H1 (cell line): ENCODE measurements around the gene NR1H3. TPM values are rescaled to one million over a fixed set of nuclear protein-coding genes. Genes with fewer than 3 reads are reported as not detected.

ENCODE experiments used
- CTCF ChIA-PET: fragments of 300-600 bp; sonication (Branson Sonifier 250); formaldehyde crosslinking; loops from one replicate; lab custom pipeline; 2021; ENCODE audit not compliant: partially characterized antibody; lab: Charles Lee
- POLR2A ChIA-PET: fragments of 300-600 bp; sonication (Branson Sonifier 250); formaldehyde crosslinking; loops from one replicate; lab custom pipeline; 2021; ENCODE audit warnings: inconsistent platforms; ENCODE audit not compliant: partially characterized antibody; lab: Charles Lee
- DNase-seq, 2 experiments: peaks; one replicate each; pipeline versions ENCODE4 v3.0.0 to v3.0.0-alpha.2; 2010 to 2022; ENCODE audit warnings: low spot score in 2 of 2, low read depth in 1 of 2, mixed read lengths in 1 of 2
- FAIRE-seq: peaks from 2 replicates; lab custom pipeline; 2011; peaks lifted over from hg19 to GRCh38; lab: Jason Lieb, UNC
- H2AFZ ChIP-seq: 2 replicates; pipeline ENCODE4 v1.8.1; 2012; ENCODE audit warnings: low read length, inconsistent platforms
- H2AK5ac ChIP-seq: 2 replicates; pipeline ENCODE4 v1.6.1; 2013; ENCODE audit warnings: low read depth, low read length
- H2BK120ac ChIP-seq: replicated peaks from 2 replicates; pipeline ENCODE3; 2013; ENCODE audit warnings: low read depth, low read length, inconsistent platforms
- H2BK12ac ChIP-seq: 2 replicates; pipeline ENCODE4 v1.6.1; 2013; ENCODE audit warnings: low read depth, low read length
- H2BK15ac ChIP-seq: 2 replicates; pipeline ENCODE4 v1.6.1; 2013; ENCODE audit warnings: low read length
- H2BK20ac ChIP-seq: 2 replicates; pipeline ENCODE4 v1.6.1; 2013; ENCODE audit warnings: low read length
- H2BK5ac ChIP-seq: 2 replicates; pipeline ENCODE4 v1.6.1; 2013; ENCODE audit warnings: low read depth, low read length
- H3K14ac ChIP-seq: 2 replicates; pipeline ENCODE4 v1.6.1; 2013; ENCODE audit warnings: inconsistent platforms; ENCODE audit not compliant: insufficient read length
- H3K18ac ChIP-seq: 2 replicates; pipeline ENCODE4 v1.6.1; 2013; ENCODE audit warnings: low read length; ENCODE audit errors: extremely low read depth
- H3K23ac ChIP-seq: 2 replicates; pipeline ENCODE4 v1.6.1; 2013; ENCODE audit warnings: inconsistent platforms; ENCODE audit not compliant: insufficient read length
- H3K23me2 ChIP-seq: 2 replicates; pipeline ENCODE4 v1.6.1; 2013; ENCODE audit warnings: low read depth, low read length
- H3K27ac ChIP-seq: 2 replicates; pipeline ENCODE4 v1.6.1; 2011; ENCODE audit warnings: low read depth, low read length, inconsistent platforms
- H3K27me3 ChIP-seq, 4 experiments: replicated peaks in 1 of 4; 1 replicate in 1 of 4; 2 replicates in 3 of 4; pipeline versions ENCODE4 v1.6.1 to v1.8.1; 2011 to 2013; ENCODE audit warnings: low read length in 3 of 4, mild to moderate bottlenecking in 3 of 4, inconsistent platforms in 2 of 4, mixed read lengths in 2 of 4, moderate library complexity in 1 of 4; ENCODE audit not compliant: control insufficient read depth in 3 of 4, insufficient read depth in 3 of 4; ENCODE audit errors: extremely low read depth in 1 of 4
- H3K36me3 ChIP-seq, 4 experiments: 2 replicates each; pipeline versions ENCODE4 v1.6.1 to v1.8.1; 2011 to 2013; ENCODE audit warnings: mild to moderate bottlenecking in 4 of 4, low read length in 3 of 4, moderate library complexity in 2 of 4, control low read depth in 1 of 4, inconsistent platforms in 1 of 4; ENCODE audit not compliant: insufficient read depth in 4 of 4, control insufficient read depth in 2 of 4
- H3K4ac ChIP-seq: replicated peaks from 2 replicates; pipeline ENCODE3; 2013; ENCODE audit warnings: low read length, low read depth, mixed read lengths, inconsistent platforms; ENCODE audit not compliant: insufficient read length
- H3K4me1 ChIP-seq, 4 experiments: replicated peaks in 1 of 4; 1 replicate in 1 of 4; 2 replicates in 3 of 4; pipeline versions ENCODE4 v1.6.1 to v1.8.1; 2011 to 2013; ENCODE audit warnings: low read length in 3 of 4, inconsistent platforms in 2 of 4, mixed read lengths in 1 of 4; ENCODE audit not compliant: insufficient read depth in 4 of 4, control insufficient read depth in 3 of 4
- H3K4me2 ChIP-seq, 2 experiments: 2 replicates each; pipeline versions ENCODE4 v1.6.1 to v1.8.1; 2011 to 2013; ENCODE audit warnings: low read depth in 2 of 2, low read length in 2 of 2, control low read depth in 1 of 2, inconsistent platforms in 1 of 2, mild to moderate bottlenecking in 1 of 2; ENCODE audit not compliant: insufficient read depth in 1 of 2
- H3K4me3 ChIP-seq, 4 experiments: fragments of 200-600, 300-600 bp in 1 of 4; sonication (generic), shearing (Covaris generic), sonication (Bioruptor Twin) in 1 of 4; 2 replicates each; pipeline versions ENCODE4 v1.5.1 to v1.8.1; 2011 to 2016; ENCODE audit warnings: low read length in 4 of 4, low read depth in 3 of 4, control low read depth in 2 of 4, inconsistent platforms in 2 of 4, mild to moderate bottlenecking in 2 of 4, mixed read lengths in 1 of 4, moderate library complexity in 1 of 4; ENCODE audit not compliant: insufficient read depth in 2 of 4; ENCODE audit errors: extremely low read depth in 1 of 4
- H3K56ac ChIP-seq: replicated peaks from 2 replicates; pipeline ENCODE3; 2013; ENCODE audit warnings: low read depth, mild to moderate bottlenecking, mixed read lengths, low read length, inconsistent platforms; ENCODE audit not compliant: insufficient read length
- H3K79me1 ChIP-seq: 2 replicates; pipeline ENCODE4 v1.6.1; 2013; ENCODE audit warnings: low read depth, low read length, control low read depth
- H3K79me2 ChIP-seq, 2 experiments: 2 replicates each; pipeline versions ENCODE4 v1.6.1 to v1.8.1; 2012 to 2013; ENCODE audit warnings: low read length in 2 of 2, mild to moderate bottlenecking in 2 of 2, inconsistent platforms in 1 of 2; ENCODE audit not compliant: insufficient read depth in 2 of 2, control insufficient read depth in 1 of 2
- H3K9ac ChIP-seq, 4 experiments: replicated peaks in 1 of 4; 1 replicate in 1 of 4; 2 replicates in 3 of 4; pipeline versions ENCODE4 v1.6.1 to v1.8.1; 2011 to 2013; ENCODE audit warnings: low read depth in 3 of 4, low read length in 3 of 4, control low read depth in 2 of 4, mild to moderate bottlenecking in 2 of 4, moderate library complexity in 2 of 4, inconsistent platforms in 1 of 4; ENCODE audit errors: extremely low read depth in 1 of 4
- H3K9me3 ChIP-seq, 2 experiments: 2 replicates each; pipeline versions ENCODE4 v1.6.1 to v1.8.1; 2012 to 2013; ENCODE audit warnings: mild to moderate bottlenecking in 2 of 2, moderate library complexity in 2 of 2, control low read depth in 1 of 2, inconsistent platforms in 1 of 2, low read depth in 1 of 2, low read length in 1 of 2, mixed read lengths in 1 of 2; ENCODE audit not compliant: insufficient read depth in 2 of 2
- H4K20me1 ChIP-seq, 2 experiments: replicated peaks in 1 of 2; 2 replicates each; pipeline versions ENCODE3 to v1.8.1; 2011 to 2013; ENCODE audit warnings: inconsistent platforms in 2 of 2, low read length in 2 of 2, mild to moderate bottlenecking in 1 of 2; ENCODE audit not compliant: insufficient read depth in 2 of 2, control insufficient read depth in 1 of 2
- H4K5ac ChIP-seq: 2 replicates; pipeline ENCODE4 v1.6.1; 2013; ENCODE audit warnings: low read length, low read depth, mixed read lengths, inconsistent platforms; ENCODE audit not compliant: insufficient read length
- H4K8ac ChIP-seq: 2 replicates; pipeline ENCODE4 v1.8.0; 2013; ENCODE audit warnings: mild to moderate bottlenecking, moderate library complexity, low read length, inconsistent platforms; ENCODE audit not compliant: insufficient read depth; ENCODE audit errors: extremely low read depth
- H4K91ac ChIP-seq: replicated peaks from 2 replicates; pipeline ENCODE3; 2013; ENCODE audit warnings: low read length, mixed read lengths, inconsistent platforms; ENCODE audit not compliant: insufficient read length
- ASH2L ChIP-seq: fragments of 200-600, 300-600 bp; sonication (generic); IDR thresholded peaks from one replicate; pipeline ENCODE4 v1.7.1; 2017; ENCODE audit warnings: low read length
- HDAC2 ChIP-seq, 2 experiments: fragments of 300-600 bp in 1 of 2; sonication (generic) in 1 of 2; IDR thresholded peaks; 2 replicates each; pipeline ENCODE4 v1.6.1; 2011 to 2012; ENCODE audit warnings: low read depth in 2 of 2, low read length in 2 of 2, mild to moderate bottlenecking in 2 of 2, moderate library complexity in 2 of 2, borderline replicate concordance in 1 of 2, inconsistent platforms in 1 of 2
- PHF8 ChIP-seq: fragments of 200-600 bp; sonication (generic); conservative IDR thresholded peaks from 2 replicates; pipeline ENCODE4 v1.7.1; 2012; ENCODE audit warnings: low read depth, mild to moderate bottlenecking, inconsistent platforms, low read length, moderate library complexity
- WGBS, 2 experiments: shearing (Covaris generic) in 1 of 2; methylation state at CpG; one replicate each; pipeline versions ENCODE4 v1.1.6 to v1.1.7; 2013 to 2015; ENCODE audit warnings: low lambda C conversion rate in 2 of 2, mixed read lengths in 2 of 2, inconsistent platforms in 1 of 2, low coverage in 1 of 2, missing lambda C conversion rate in 1 of 2; ENCODE audit not compliant: insufficient replicate concordance in 2 of 2, insufficient coverage in 1 of 2, insufficient read length in 1 of 2; ENCODE audit errors: extremely low coverage in 1 of 2, missing lambda C conversion rate in 1 of 2; 5-methylcytosine and 5-hydroxymethylcytosine counted together
- polyA plus RNA-seq, 7 experiments: library from polyadenylated mRNA; depleted of rRNA in 3 of 7; stranded (reverse) in 5 of 7; unstranded in 2 of 7; fragments of >200 nt in 5 of 7; fragments of 200-250 nt in 2 of 7; gene quantifications; 1 replicate in 5 of 7; 2 replicates in 1 of 7; 4 replicates in 1 of 7; pipeline versions ENCODE4 v1.2.1 to v1.2.3, GENCODE V29; 2011 to 2013; ENCODE audit warnings: missing spikeins in 2 of 7, mixed read lengths in 2 of 7
- total RNA-seq: library from RNA; stranded (reverse); fragmentation: NEBNext Ultra II Directional; extraction: Animal tissue kit (Norgen Biotek cat#: 25700); gene quantifications from 2 replicates; pipeline ENCODE4 v1.2.1, GENCODE V29; 2021

The NR1H3 gene
- total and polyA plus RNA-seq, 2 of the 8 experiments (the other 6 are each of a cell fraction or from before 2014, with no cell fraction given), result 19.9 to 42.1 TPM

DNA sequence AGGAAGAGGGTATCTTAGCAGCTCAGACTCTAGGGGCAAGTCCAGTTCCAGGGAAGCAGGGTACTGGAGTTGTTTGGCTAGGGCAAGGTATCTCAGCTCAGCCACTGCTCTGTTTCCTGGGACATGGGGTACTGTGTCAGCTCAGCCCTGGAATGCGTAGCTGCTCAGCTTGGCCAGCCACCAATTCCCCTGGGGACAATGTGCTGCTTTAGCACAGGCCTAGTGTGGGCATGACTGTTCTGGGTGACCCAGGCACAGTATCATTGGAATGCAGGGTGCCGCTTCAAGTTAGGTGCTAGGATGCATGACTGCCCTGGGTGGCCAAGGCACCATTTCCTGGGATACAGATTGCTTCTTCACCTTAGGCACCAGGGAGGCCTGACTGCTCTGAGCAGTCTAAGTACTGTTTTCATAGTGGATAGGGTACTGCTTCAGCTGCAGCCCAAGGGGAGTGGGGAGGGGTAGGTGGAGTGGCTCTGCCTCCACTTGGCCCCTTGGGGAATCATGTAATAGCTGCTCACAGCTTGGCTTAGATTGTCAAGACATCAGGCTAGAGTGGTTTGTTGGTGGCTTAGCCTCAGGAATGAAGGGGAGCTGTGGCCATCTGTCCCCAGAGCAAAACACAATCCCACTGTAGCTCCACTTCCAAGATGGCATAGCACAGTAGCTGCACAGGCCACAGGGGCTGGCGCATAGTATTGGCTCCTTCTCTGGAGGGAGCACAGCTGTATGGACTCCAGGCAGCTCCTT is 48.1 kb downstream of the NR1H3 start:
- Histone ChIP-seq H3K4me2 (no peak overlapping the region), H3K14ac (no peak overlapping the region), H3K4me3 (no peak overlapping the region), H2BK15ac (no peak overlapping the region), H3K79me2 (no peaks in the 10 kb centered on the region), H2AK5ac (no peak overlapping the region), H3K56ac (no peak overlapping the region), H3K9ac (no peak overlapping the region), H3K36me3 (peaks cover 2 to 26% (median 9%) of the 10 kb centered on the region in 4 experiments), H2AFZ (no peak overlapping the region), H3K18ac (no peak overlapping the region), H3K23ac (no peak overlapping the region), H2BK12ac (no peak overlapping the region), H2BK120ac (no peak overlapping the region), H3K4ac (no peak overlapping the region), H4K5ac (no peak overlapping the region), H3K4me1 (no peaks in the 10 kb centered on the region)
- POLR2A ChIA-PET, result interaction anchor here (1.1 to 1.2 kb wide), 2 partner anchors 10 to 78 kb away, joined by 3 to 4 read pairs; no protein-coding TSS in a partner anchor
- FAIRE-seq, result no peak
- TF ChIP-seq PHF8 (no peak), HDAC2 (IDR thresholded peaks at IDR 0.05; ENCODE audit: borderline replicate concordance in 1 of 2, low read depth in 2 of 2, low read length in 2 of 2) (no peak), ASH2L (no peak)
- TF ChIP-seq, all 59 proteins: peak for 0
- no peaks in the 10 kb centered on the region for H3K23me2 ChIP-seq
- WGBS, 2 experiments, result 98% methylated on average over 3 of the region's 3 CpGs; no CpG with 5 or more reads in 1 of the 2 experiments
- DNase-seq, result no peak
- no peak overlapping the region; the same call in 1 of the 2 replicates for H2BK5ac ChIP-seq
- H3K27me3 ChIP-seq, result no peaks in the 10 kb centered on the region
- H2BK20ac ChIP-seq, result no peak overlapping the region
- no peaks in the 10 kb centered on the region for H3K9me3 ChIP-seq
- no peak overlapping the region for H3K27ac ChIP-seq
- peaks cover 0 to 4% of the 10 kb centered on the region in 2 experiments for H4K20me1 ChIP-seq
- no peak overlapping the region for H4K8ac ChIP-seq
- H4K91ac ChIP-seq, result no peak overlapping the region
- CTCF ChIA-PET, result interaction anchor here (0.7 to 1.6 kb wide), 7 partner anchors 23 to 145 kb away, joined by 3 to 5 read pairs (median 3); no protein-coding TSS in a partner anchor
- no peaks in the 10 kb centered on the region; the same call in 1 of the 2 replicates for H3K79me1 ChIP-seq
